Measurements from ENCODE around the gene TMEM43. TPM values are rescaled to one million over a fixed set of nuclear protein-coding genes. Genes with fewer than 3 reads are reported as not detected.

Gene TMEM43
- polyA plus RNA-seq, 1 donor (not counting 4 experiments of a cell fraction or from before 2014, with no cell fraction given) = 111 TPM

- Histone ChIP-seq H2AFZ (ENCODE audit: control insufficient read depth, low read length) (no peak overlapping the region), H3K4me3 (ENCODE audit: control insufficient read depth in 2 of 3, extremely low read depth in 1 of 3, insufficient read depth in 2 of 3, low read depth in 1 of 3, low read length in 3 of 3) (no peak overlapping the region), H3K9me3 (ENCODE audit: control insufficient read depth, low read depth, low read length) (no peaks in the 10 kb centered on the region), H3K79me2 (ENCODE audit: control insufficient read depth, insufficient read depth, low read length) (peaks cover 22% of the 10 kb centered on the region), H3K36me3 (ENCODE audit: control insufficient read depth in 2 of 2, extremely low read depth in 1 of 2, insufficient read depth in 2 of 2, low read length in 2 of 2) (peaks cover 26 to 64% of the 10 kb centered on the region in 2 experiments), H4K20me1 (ENCODE audit: control insufficient read depth, extremely low read depth, insufficient read depth, low read length) (no peaks in the 10 kb centered on the region), H3K9ac (ENCODE audit: control insufficient read depth, extremely low read depth, insufficient read depth, low read length) (no peak overlapping the region), H3K4me2 (ENCODE audit: control insufficient read depth, extremely low read depth, insufficient read depth, low read depth, low read length) (peak overlapping the region; percentile 65), H3K4me1 (ENCODE audit: control insufficient read depth, extremely low read depth, insufficient read depth, low read length) (peaks cover 55% of the 10 kb centered on the region), H3K9me1 (ENCODE audit: control insufficient read depth, extremely low read depth, insufficient read depth, low read length) (no peaks in the 10 kb centered on the region), H3K27ac (ENCODE audit: control insufficient read depth, insufficient read depth, low read length) (peak overlapping the region; percentile 94), H3K27me3 (ENCODE audit: control insufficient read depth, extremely low read depth, insufficient read depth, low read length) (no peaks in the 10 kb centered on the region)
- FAIRE-seq = no peak
- dilution Hi-C loops (cut with MboI; ENCODE audit: extremely low pct_ligation_motif_present, low sequenced_read_pairs) = no loop called here
- TF ChIP-seq EZH2 (IDR thresholded peaks at IDR 0.05; ENCODE audit: low read length) (no peak), CTCF (optimal IDR thresholded peaks at IDR 0.05 in 1 of 3, IDR thresholded peaks at IDR 0.05 in 1 of 3, conservative IDR thresholded peaks at IDR 0.05 in 1 of 3; ENCODE audit: extremely low read depth in 1 of 3, insufficient read depth in 2 of 3, low read length in 3 of 3) (no peak)
- DNase-seq (ENCODE audit: low read depth, low spot score) = no peak
Measured at GRCh38 chr3:14169435-14169834, 44.6 kb downstream of the TMEM43 start.

GRCh38 chr3:14169871-14170270 lies 45.0 kb downstream of the TMEM43 start:
- FAIRE-seq = no peak
- Histone ChIP-seq H3K9me3 (ENCODE audit: control insufficient read depth, low read depth, low read length) (no peaks in the 10 kb centered on the region), H3K4me2 (ENCODE audit: control insufficient read depth, extremely low read depth, insufficient read depth, low read depth, low read length) (peak overlapping the region; percentile 65), H4K20me1 (ENCODE audit: control insufficient read depth, extremely low read depth, insufficient read depth, low read length) (no peaks in the 10 kb centered on the region), H3K9ac (ENCODE audit: control insufficient read depth, extremely low read depth, insufficient read depth, low read length) (peak overlapping the region; percentile 62), H3K27me3 (ENCODE audit: control insufficient read depth, extremely low read depth, insufficient read depth, low read length) (no peaks in the 10 kb centered on the region), H3K4me1 (ENCODE audit: control insufficient read depth, extremely low read depth, insufficient read depth, low read length) (peaks cover 59% of the 10 kb centered on the region), H3K79me2 (ENCODE audit: control insufficient read depth, insufficient read depth, low read length) (peaks cover 26% of the 10 kb centered on the region), H3K9me1 (ENCODE audit: control insufficient read depth, extremely low read depth, insufficient read depth, low read length) (peaks cover 2% of the 10 kb centered on the region), H3K27ac (ENCODE audit: control insufficient read depth, insufficient read depth, low read length) (peak overlapping the region; percentile 94), H3K4me3 (ENCODE audit: control insufficient read depth in 2 of 3, extremely low read depth in 1 of 3, insufficient read depth in 2 of 3, low read depth in 1 of 3, low read length in 3 of 3) (no peak overlapping the region), H3K36me3 (ENCODE audit: control insufficient read depth in 2 of 2, extremely low read depth in 1 of 2, insufficient read depth in 2 of 2, low read length in 2 of 2) (peaks cover 26 to 60% of the 10 kb centered on the region in 2 experiments), H2AFZ (ENCODE audit: control insufficient read depth, low read length) (no peak overlapping the region)
- TF ChIP-seq EZH2 (IDR thresholded peaks at IDR 0.05; ENCODE audit: low read length) (no peak), CTCF (optimal IDR thresholded peaks at IDR 0.05 in 1 of 3, IDR thresholded peaks at IDR 0.05 in 1 of 3, conservative IDR thresholded peaks at IDR 0.05 in 1 of 3; ENCODE audit: extremely low read depth in 1 of 3, insufficient read depth in 2 of 3, low read length in 3 of 3) (peak in 1 of 3 experiments; percentile 12)
- DNase-seq (ENCODE audit: low read depth, low spot score) = no peak
- dilution Hi-C loops (cut with MboI; ENCODE audit: extremely low pct_ligation_motif_present, low sequenced_read_pairs) = no loop called here

Data from keratinocyte (primary cell).